ENCODE data around the gene UGT1A8.

Gene UGT1A8

GRCh38 chr2:233772153-233772552 lies 154.7 kb downstream of the UGT1A8 start:
- DNase-seq (ENCODE audit: low spot score): no peak
- H3K4me2 ChIP-seq (ENCODE audit: insufficient read depth, low read length, poor library complexity, severe bottlenecking): no peak overlapping the region
- peaks cover 4 to 14% of the 10 kb centered on the region in 2 donors for H3K9me3 ChIP-seq (replicated peaks in 1 of 2; ENCODE audit: control insufficient read depth in 2 of 2, insufficient read depth in 1 of 2, low read depth in 1 of 2, low read length in 2 of 2)
- H3K4me3 ChIP-seq (ENCODE audit: low read length in 2 of 2): no peak overlapping the region
- H2BK15ac ChIP-seq (ENCODE audit: low read length): no peak overlapping the region
- H3K79me1 ChIP-seq (ENCODE audit: low read depth, low read length): no peaks in the 10 kb centered on the region
- no peak overlapping the region for H4K91ac ChIP-seq (ENCODE audit: low read depth, low read length, poor library complexity)
- H4K8ac ChIP-seq (ENCODE audit: low read depth, low read length): no peak overlapping the region
- no peaks in the 10 kb centered on the region for H3K36me3 ChIP-seq (replicated peaks in 1 of 2; ENCODE audit: control insufficient read depth in 2 of 2, insufficient read depth in 2 of 2, low read length in 2 of 2)
- H3K27me3 ChIP-seq (ENCODE audit: control insufficient read depth in 3 of 3, insufficient read depth in 3 of 3, low read depth in 1 of 3, low read length in 3 of 3): no peaks in the 10 kb centered on the region
- no peak overlapping the region for H2BK120ac ChIP-seq (ENCODE audit: low read depth, low read length)
- H3K18ac ChIP-seq (ENCODE audit: low read length): no peak overlapping the region
- H3K23ac ChIP-seq (ENCODE audit: low read depth, low read length, poor library complexity): no peak overlapping the region
- H2AK5ac ChIP-seq (ENCODE audit: low read depth, low read length): no peak overlapping the region
- H2BK12ac ChIP-seq (ENCODE audit: low read length): no peak overlapping the region
- H3K4me1 ChIP-seq (ENCODE audit: control insufficient read depth in 2 of 2, insufficient read depth in 1 of 2, low read depth in 1 of 2, low read length in 2 of 2): peaks cover 3% of the 10 kb centered on the region in 2 donors
- no CpG with 5 or more reads among the region's 16 CpGs for WGBS, 2 donors (ENCODE audit: extremely low coverage in 2 of 2, insufficient read length in 2 of 2, insufficient replicate concordance in 1 of 2)
- no peak overlapping the region for H3K14ac ChIP-seq (ENCODE audit: low read length)
- no peak overlapping the region for H2BK5ac ChIP-seq (ENCODE audit: low read length)
- H3K27ac ChIP-seq (replicated peaks; ENCODE audit: low read length): no peak overlapping the region
- no peak overlapping the region for H3K9ac ChIP-seq (ENCODE audit: low read depth, low read length, poor library complexity)
- no peak overlapping the region for H3K4ac ChIP-seq (ENCODE audit: low read length)
- H2AFZ ChIP-seq (ENCODE audit: low read length): no peak overlapping the region

GRCh38 chr2:233772583-233772982 lies 155.2 kb downstream of the UGT1A8 start:
- no peaks in the 10 kb centered on the region for H3K79me1 ChIP-seq (ENCODE audit: low read depth, low read length)
- no peak overlapping the region for H3K14ac ChIP-seq (ENCODE audit: low read length)
- H2BK120ac ChIP-seq (ENCODE audit: low read depth, low read length): no peak overlapping the region
- no peak overlapping the region for H3K27ac ChIP-seq (replicated peaks; ENCODE audit: low read length)
- no peak overlapping the region for H3K9ac ChIP-seq (ENCODE audit: low read depth, low read length, poor library complexity)
- no peak overlapping the region for H3K4me3 ChIP-seq (ENCODE audit: low read length in 2 of 2)
- no peak overlapping the region for H3K4ac ChIP-seq (ENCODE audit: low read length)
- peaks cover 3% of the 10 kb centered on the region in 2 donors for H3K4me1 ChIP-seq (ENCODE audit: control insufficient read depth in 2 of 2, insufficient read depth in 1 of 2, low read depth in 1 of 2, low read length in 2 of 2)
- no peaks in the 10 kb centered on the region for H3K27me3 ChIP-seq (ENCODE audit: control insufficient read depth in 3 of 3, insufficient read depth in 3 of 3, low read depth in 1 of 3, low read length in 3 of 3)
- H2AFZ ChIP-seq (ENCODE audit: low read length): no peak overlapping the region
- H3K9me3 ChIP-seq (replicated peaks in 1 of 2; ENCODE audit: control insufficient read depth in 2 of 2, insufficient read depth in 1 of 2, low read depth in 1 of 2, low read length in 2 of 2): peaks cover 4 to 14% of the 10 kb centered on the region in 2 donors
- no peak overlapping the region for H4K91ac ChIP-seq (ENCODE audit: low read depth, low read length, poor library complexity)
- H3K18ac ChIP-seq (ENCODE audit: low read length): no peak overlapping the region
- H4K8ac ChIP-seq (ENCODE audit: low read depth, low read length): no peak overlapping the region
- no peak overlapping the region for H2AK5ac ChIP-seq (ENCODE audit: low read depth, low read length)
- WGBS, 2 donors (ENCODE audit: extremely low coverage in 2 of 2, insufficient read length in 2 of 2, insufficient replicate concordance in 1 of 2): no CpG with 5 or more reads among the region's 5 CpGs
- H2BK12ac ChIP-seq (ENCODE audit: low read length): no peak overlapping the region
- no peak overlapping the region for H2BK5ac ChIP-seq (ENCODE audit: low read length)
- no peak overlapping the region for H2BK15ac ChIP-seq (ENCODE audit: low read length)
- no peaks in the 10 kb centered on the region for H3K36me3 ChIP-seq (replicated peaks in 1 of 2; ENCODE audit: control insufficient read depth in 2 of 2, insufficient read depth in 2 of 2, low read length in 2 of 2)
- no peak overlapping the region for H3K23ac ChIP-seq (ENCODE audit: low read depth, low read length, poor library complexity)
- H3K4me2 ChIP-seq (ENCODE audit: insufficient read depth, low read length, poor library complexity, severe bottlenecking): no peak overlapping the region
- DNase-seq (ENCODE audit: low spot score): no peak

- no peak for DNase-seq (ENCODE audit: low spot score)
- WGBS, 2 donors (ENCODE audit: extremely low coverage in 2 of 2, insufficient read length in 2 of 2, insufficient replicate concordance in 1 of 2): no CpG with 5 or more reads among the region's 5 CpGs
These were observed 156.4 kb downstream of the UGT1A8 start for GRCh38 chr2:233773854-233774253.

GRCh38 chr2:233775414-233775813 lies 158.0 kb downstream of the UGT1A8 start:
- Histone ChIP-seq H2AK5ac (ENCODE audit: low read depth, low read length) (no peak overlapping the region), H2BK15ac (ENCODE audit: low read length) (no peak overlapping the region), H3K9me3 (replicated peaks in 1 of 2; ENCODE audit: control insufficient read depth in 2 of 2, insufficient read depth in 1 of 2, low read depth in 1 of 2, low read length in 2 of 2) (peaks cover 4 to 6% of the 10 kb centered on the region in 2 donors), H2AFZ (ENCODE audit: low read length) (no peak overlapping the region), H3K27me3 (ENCODE audit: control insufficient read depth in 3 of 3, insufficient read depth in 3 of 3, low read depth in 1 of 3, low read length in 3 of 3) (peaks cover 0 to 2% (median 0%) of the 10 kb centered on the region in 3 experiments), H3K18ac (ENCODE audit: low read length) (no peak overlapping the region), H2BK5ac (ENCODE audit: low read length) (no peak overlapping the region), H3K4ac (ENCODE audit: low read length) (no peak overlapping the region), H2BK12ac (ENCODE audit: low read length) (no peak overlapping the region), H3K27ac (replicated peaks; ENCODE audit: low read length) (no peak overlapping the region), H3K4me2 (ENCODE audit: insufficient read depth, low read length, poor library complexity, severe bottlenecking) (no peak overlapping the region), H3K79me1 (ENCODE audit: low read depth, low read length) (no peaks in the 10 kb centered on the region), H3K9ac (ENCODE audit: low read depth, low read length, poor library complexity) (no peak overlapping the region), H4K8ac (ENCODE audit: low read depth, low read length) (no peak overlapping the region), H3K4me1 (ENCODE audit: control insufficient read depth in 2 of 2, insufficient read depth in 1 of 2, low read depth in 1 of 2, low read length in 2 of 2) (no peaks in the 10 kb centered on the region), H3K23ac (ENCODE audit: low read depth, low read length, poor library complexity) (no peak overlapping the region), H3K4me3 (ENCODE audit: low read length in 2 of 2) (no peak overlapping the region), H3K14ac (ENCODE audit: low read length) (no peak overlapping the region), H4K91ac (ENCODE audit: low read depth, low read length, poor library complexity) (no peak overlapping the region), H2BK120ac (ENCODE audit: low read depth, low read length) (no peak overlapping the region), H3K36me3 (replicated peaks in 1 of 2; ENCODE audit: control insufficient read depth in 2 of 2, insufficient read depth in 2 of 2, low read length in 2 of 2) (no peaks in the 10 kb centered on the region)
- no peak for DNase-seq (ENCODE audit: low spot score)
- no CpG with 5 or more reads among the region's 6 CpGs for WGBS, 2 donors (ENCODE audit: extremely low coverage in 2 of 2, insufficient read length in 2 of 2, insufficient replicate concordance in 1 of 2)

More at GRCh38 chr2:233773854-233774253, 156.4 kb downstream of the UGT1A8 start:
- Histone ChIP-seq H3K4me2 (ENCODE audit: insufficient read depth, low read length, poor library complexity, severe bottlenecking) (no peak overlapping the region), H3K9me3 (replicated peaks in 1 of 2; ENCODE audit: control insufficient read depth in 2 of 2, insufficient read depth in 1 of 2, low read depth in 1 of 2, low read length in 2 of 2) (peaks cover 4 to 14% of the 10 kb centered on the region in 2 donors), H3K18ac (ENCODE audit: low read length) (no peak overlapping the region), H4K91ac (ENCODE audit: low read depth, low read length, poor library complexity) (no peak overlapping the region), H2BK120ac (ENCODE audit: low read depth, low read length) (no peak overlapping the region), H3K4me3 (ENCODE audit: low read length in 2 of 2) (no peak overlapping the region), H2BK5ac (ENCODE audit: low read length) (no peak overlapping the region), H3K14ac (ENCODE audit: low read length) (no peak overlapping the region), H2AFZ (ENCODE audit: low read length) (no peak overlapping the region), H3K27me3 (ENCODE audit: control insufficient read depth in 3 of 3, insufficient read depth in 3 of 3, low read depth in 1 of 3, low read length in 3 of 3) (no peaks in the 10 kb centered on the region), H3K4ac (ENCODE audit: low read length) (no peak overlapping the region), H3K9ac (ENCODE audit: low read depth, low read length, poor library complexity) (no peak overlapping the region), H2BK12ac (ENCODE audit: low read length) (no peak overlapping the region), H3K4me1 (ENCODE audit: control insufficient read depth in 2 of 2, insufficient read depth in 1 of 2, low read depth in 1 of 2, low read length in 2 of 2) (no peaks in the 10 kb centered on the region), H3K27ac (replicated peaks; ENCODE audit: low read length) (no peak overlapping the region), H3K36me3 (replicated peaks in 1 of 2; ENCODE audit: control insufficient read depth in 2 of 2, insufficient read depth in 2 of 2, low read length in 2 of 2) (no peaks in the 10 kb centered on the region), H3K23ac (ENCODE audit: low read depth, low read length, poor library complexity) (no peak overlapping the region), H3K79me1 (ENCODE audit: low read depth, low read length) (no peaks in the 10 kb centered on the region), H4K8ac (ENCODE audit: low read depth, low read length) (no peak overlapping the region), H2AK5ac (ENCODE audit: low read depth, low read length) (no peak overlapping the region), H2BK15ac (ENCODE audit: low read length) (no peak overlapping the region)

Measured in neuronal stem cell (in vitro differentiated cells).